GM21825 (cell line): Measurements from ENCODE around the gene TRMT44.

ENCODE experiments used
- ATAC-seq: cut with Tn5 transposase; IDR thresholded peaks from one replicate; pipeline ENCODE4 v1.9.1; 2021; ENCODE audit warnings: mild to moderate bottlenecking, moderate library complexity; ENCODE audit not compliant: unreplicated experiment

The TRMT44 gene

GRCh38 chr4:8434251-8435073 lies 6.1 kb upstream of the TRMT44 start:
- no peak for ATAC-seq

- peak; percentile 44 for ATAC-seq
Measured at GRCh38 chr4:8435656-8436121, 4.9 kb upstream of the TRMT44 start.

DNA sequence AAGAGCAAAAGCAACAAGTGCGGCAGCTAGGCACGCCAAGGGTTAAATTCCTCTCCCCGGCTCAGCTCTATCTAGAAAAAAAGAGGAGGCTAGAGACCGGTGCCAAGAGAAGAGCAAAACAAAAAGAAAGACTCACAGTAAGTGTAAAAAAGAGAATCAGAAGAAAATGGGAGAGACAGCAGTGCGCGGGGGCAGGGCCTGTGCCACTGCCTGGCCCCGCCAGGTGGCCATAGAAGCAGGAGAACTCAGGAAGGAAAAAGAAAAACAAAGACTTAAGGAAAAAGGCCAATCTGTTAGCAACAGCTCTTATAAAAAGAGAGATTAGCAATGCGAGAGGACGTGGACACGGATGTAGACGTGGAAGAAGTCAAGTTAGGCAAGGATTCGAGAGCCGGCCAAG lies 3.3 kb upstream of the TRMT44 start:
- no peak for ATAC-seq

DNA sequence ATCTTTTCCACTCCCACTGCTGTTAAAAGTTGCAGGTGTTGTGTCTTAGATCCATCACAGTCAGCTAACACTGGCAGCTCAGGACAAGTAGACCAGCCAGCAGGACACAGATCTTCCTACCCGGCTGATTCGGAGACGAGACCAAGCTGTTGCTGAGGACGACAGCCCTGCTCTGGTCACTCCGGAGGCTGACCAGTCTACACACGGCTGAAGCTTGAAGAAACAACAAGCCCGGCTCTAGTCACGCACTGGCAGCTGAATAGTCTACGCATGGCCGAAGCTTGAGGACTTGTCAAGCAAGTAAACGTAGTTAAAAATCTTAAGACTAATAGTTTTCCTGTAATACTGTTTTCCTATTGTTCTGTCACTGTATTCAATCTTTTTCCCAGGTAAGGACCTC lies 1.8 kb upstream of the TRMT44 start:
- ATAC-seq = no peak

- no peak for ATAC-seq
Measured at GRCh38 chr4:8439168-8439567, 1.4 kb upstream of the TRMT44 start.

DNA sequence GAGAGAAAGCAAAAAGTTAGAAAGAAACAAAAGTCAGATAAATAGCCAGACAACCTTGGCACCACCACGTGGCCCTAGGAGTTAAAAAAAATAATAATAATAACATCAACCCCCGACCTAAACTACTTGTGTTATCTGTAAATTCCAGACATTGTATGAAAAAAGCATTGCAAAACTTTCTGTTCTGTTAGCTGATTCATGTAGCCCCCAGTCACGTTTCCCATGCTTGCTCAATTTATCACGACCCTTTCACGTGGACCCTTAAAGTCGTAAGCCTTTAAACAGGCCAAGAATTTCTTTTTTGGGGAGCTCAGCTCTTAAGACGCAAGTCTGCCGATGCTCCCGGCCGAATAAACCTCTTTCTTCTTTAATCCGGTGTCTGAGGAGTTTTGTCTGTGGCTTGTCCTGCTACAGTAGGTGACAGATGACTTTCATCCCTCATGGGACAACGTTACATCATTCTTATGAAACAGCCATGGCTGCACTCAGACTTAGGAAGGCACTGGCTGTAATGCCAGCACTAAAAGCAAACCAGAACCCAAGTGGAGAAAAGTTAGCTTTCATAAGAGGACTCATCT lies 574 bp upstream of the TRMT44 start:
- ATAC-seq = peak; percentile 26

- no peak for ATAC-seq
Measured at GRCh38 chr4:8441499-8442091, 1.0 kb downstream of the TRMT44 start.

DNA sequence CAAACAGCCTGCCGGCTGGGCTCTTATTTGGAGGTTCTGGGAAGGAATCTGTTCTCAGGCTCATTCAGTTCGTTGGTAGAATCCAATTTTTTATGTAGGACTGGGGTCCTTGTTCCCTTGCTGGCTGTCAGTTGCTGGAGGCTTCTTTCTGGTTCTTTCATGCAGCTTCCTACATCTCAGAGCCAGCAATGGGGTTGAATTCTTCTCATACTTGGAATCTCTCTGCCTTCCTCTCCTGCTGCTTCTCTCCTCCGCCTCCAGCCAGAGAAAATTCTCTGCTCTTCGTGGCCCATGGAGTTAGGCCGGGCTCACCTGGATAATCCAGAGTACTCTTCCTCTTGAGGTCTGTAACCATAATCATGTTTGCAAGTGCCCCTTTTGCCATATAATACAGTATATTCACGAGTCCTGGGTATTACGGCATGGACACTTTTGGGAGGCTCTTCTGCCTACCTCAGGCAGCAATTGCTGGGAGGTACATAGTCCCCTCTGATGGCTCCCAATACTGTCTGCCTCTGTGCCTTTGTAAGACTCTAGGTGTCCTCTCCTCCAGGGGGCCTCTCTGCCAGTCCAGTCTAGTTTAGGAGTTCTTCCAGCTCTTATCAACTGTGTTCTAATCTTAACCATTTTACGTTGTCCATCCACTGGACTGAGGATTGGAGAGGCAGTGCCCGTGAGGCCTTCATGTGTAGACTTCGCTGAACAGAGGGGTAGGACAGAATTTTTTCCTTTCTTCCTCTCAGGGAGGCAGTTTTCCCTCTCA lies 2.2 kb downstream of the TRMT44 start:
- no peak for ATAC-seq

- no peak for ATAC-seq
Measured at GRCh38 chr4:8443801-8444200, 3.2 kb downstream of the TRMT44 start.

DNA sequence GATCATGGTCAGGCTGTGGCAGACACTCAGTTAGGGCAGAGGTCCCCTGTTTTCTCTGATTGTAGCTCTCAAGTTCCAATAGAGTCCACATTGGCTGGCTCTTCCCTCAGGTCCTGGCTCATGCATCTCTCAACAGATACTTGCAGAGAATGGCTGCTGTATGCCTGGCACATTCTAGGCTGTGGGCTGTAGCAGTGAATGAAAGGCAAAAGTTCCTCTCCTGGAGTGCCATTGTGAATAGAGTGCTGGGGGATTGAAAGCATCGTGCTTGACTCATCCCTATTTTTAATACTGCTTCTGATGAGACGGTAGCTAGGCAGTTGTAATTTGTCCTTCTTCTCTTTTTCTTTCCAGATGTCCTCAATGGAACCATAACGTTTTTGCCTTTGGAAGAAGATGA lies 5.5 kb downstream of the TRMT44 start:
- no peak for ATAC-seq

GRCh38 chr4:8451440-8452182 lies 11.0 kb downstream of the TRMT44 start:
- no peak for ATAC-seq

DNA sequence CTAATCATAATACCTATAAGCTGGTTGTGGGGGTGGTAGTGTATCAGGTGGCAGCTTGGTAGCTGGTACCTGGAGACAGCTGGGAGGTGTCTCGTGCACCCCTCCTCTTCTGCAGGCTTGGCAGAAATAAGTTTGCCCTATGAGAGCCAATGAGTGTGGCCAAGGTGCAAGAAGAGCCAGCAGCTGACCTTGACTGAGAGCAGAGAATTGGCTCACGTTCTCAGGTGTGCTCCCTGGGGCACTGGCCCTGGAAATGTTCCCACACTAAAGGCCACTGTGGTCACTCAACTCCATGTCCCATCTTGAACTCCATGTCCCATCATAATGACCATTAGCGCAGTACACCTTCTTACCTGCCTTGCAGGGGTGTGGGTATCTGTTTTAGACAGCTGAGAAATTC lies 13.4 kb downstream of the TRMT44 start:
- ATAC-seq = no peak

DNA sequence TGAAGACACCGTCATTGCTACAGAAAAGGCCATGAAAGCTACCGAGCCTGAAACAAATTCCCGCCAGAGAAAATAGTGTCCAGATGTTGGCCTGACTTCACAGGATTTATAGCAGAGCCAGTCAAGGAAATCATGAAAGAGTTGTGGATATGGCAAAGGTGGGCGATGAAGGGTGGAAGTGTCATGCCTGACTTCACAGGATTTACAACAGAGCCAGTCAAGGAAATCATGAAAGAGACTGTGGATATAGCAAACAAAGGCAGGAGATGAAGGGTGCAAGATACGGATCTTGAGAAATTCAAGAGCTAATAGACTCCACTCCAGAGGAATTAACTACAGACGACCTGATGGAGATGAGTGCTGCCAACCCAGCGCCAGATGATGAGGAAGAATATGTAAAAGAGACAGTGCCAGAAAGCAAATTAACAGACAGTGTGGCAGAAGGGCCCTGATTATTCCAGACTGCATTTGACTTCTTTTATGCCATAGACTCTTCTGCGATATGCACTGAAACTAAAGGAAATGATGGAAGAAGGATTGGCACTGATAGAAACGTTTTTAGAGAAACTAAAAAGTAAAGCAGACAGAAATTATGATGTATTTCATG lies 17.2 kb downstream of the TRMT44 start:
- ATAC-seq = no peak

GRCh38 chr4:8459867-8460445 lies 19.4 kb downstream of the TRMT44 start:
- ATAC-seq = no peak

DNA sequence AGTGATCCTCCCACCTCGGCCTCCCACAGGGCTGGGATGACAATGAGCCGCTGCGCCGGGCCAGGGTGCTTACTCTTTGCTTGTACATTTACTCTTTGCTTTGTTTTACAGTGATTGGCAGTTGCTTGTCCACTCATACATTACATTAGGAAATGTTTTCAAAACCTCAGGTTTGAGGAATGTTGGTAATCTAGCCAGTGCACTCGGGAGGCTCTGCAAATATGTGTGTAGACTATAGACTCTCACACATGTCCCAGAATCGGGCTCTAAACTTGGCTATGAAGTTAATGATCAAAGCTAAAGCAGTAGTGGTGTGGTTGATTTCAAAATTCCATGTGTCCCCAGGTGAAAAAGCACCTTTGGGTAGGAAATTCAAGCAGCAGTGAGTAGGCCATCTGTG lies 20.5 kb downstream of the TRMT44 start:
- ATAC-seq = no peak

- ATAC-seq = no peak
Measured at GRCh38 chr4:8461616-8462015, 21.0 kb downstream of the TRMT44 start.

DNA sequence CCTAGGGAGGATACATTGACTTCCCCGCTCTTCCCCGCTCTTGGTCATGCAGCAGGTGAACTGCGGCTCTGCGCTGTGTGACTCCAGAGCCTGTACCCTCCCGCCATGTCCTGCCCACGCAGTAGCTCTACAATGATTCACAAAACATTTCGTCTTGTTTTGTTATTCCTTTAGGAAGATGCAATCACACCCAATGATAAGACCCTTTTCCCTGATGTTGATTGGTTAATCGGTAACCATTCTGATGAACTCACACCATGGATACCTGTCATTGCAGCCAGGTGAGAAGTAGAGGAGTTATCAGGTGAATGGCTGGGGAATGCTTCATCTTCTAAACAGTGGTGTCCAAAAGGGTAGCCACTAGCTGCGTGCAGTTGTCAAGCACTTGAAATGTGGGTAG lies 23.2 kb downstream of the TRMT44 start:
- no peak for ATAC-seq

- ATAC-seq = no peak
Measured at GRCh38 chr4:8464381-8464780, 23.8 kb downstream of the TRMT44 start.

- no peak for ATAC-seq
Measured at GRCh38 chr4:8465615-8466611, 25.3 kb downstream of the TRMT44 start.
